WTC11 (cell line): ENCODE data around the gene PSMD12. TPM values are rescaled to one million over a fixed set of nuclear protein-coding genes. Genes with fewer than 3 reads are reported as not detected.

Experiments
- ATAC-seq: fragments of 200-7000 bp; cut with Tn5 transposase; 2 replicates; pipeline ENCODE4 v1.10.0; 2021; ENCODE audit warnings: mild to moderate bottlenecking, moderate library complexity
- CTCF ChIA-PET: fragments of 300-600 bp; sonication (Branson Sonifier 250); formaldehyde crosslinking; loops from one replicate; lab custom pipeline; 2021; ENCODE audit warnings: antibody characterized with exemption; lab: Charles Lee
- POLR2A ChIA-PET: fragments of 350-600 bp; sonication (Branson Sonifier 250); formaldehyde crosslinking; loops from one replicate; lab custom pipeline; 2021; ENCODE audit warnings: antibody characterized with exemption; lab: Charles Lee
- DNase-seq: peaks from one replicate; pipeline ENCODE4 v3.0.0; 2021; ENCODE audit warnings: low spot score
- H3K27ac Mint-ChIP-seq: 2 replicates; pipeline ENCODE4 v1.8.0; 2021; ENCODE audit warnings: mixed read lengths
- H3K27me3 Mint-ChIP-seq: 2 replicates; pipeline ENCODE4 v1.8.0; 2021; ENCODE audit warnings: low read depth, mild to moderate bottlenecking, moderate library complexity, mixed read lengths
- H3K36me3 Mint-ChIP-seq: 2 replicates; pipeline ENCODE4 v1.8.0; 2021; ENCODE audit warnings: mixed read lengths
- H3K4me1 Mint-ChIP-seq: 2 replicates; pipeline ENCODE4 v1.8.0; 2022; ENCODE audit warnings: mixed read lengths
- H3K4me3 Mint-ChIP-seq: 2 replicates; pipeline ENCODE4 v1.8.0; 2021; ENCODE audit warnings: mild to moderate bottlenecking, moderate library complexity, mixed read lengths
- H3K9me3 Mint-ChIP-seq: 2 replicates; pipeline ENCODE4 v1.8.0; 2021; ENCODE audit warnings: mixed read lengths
- CREB1 ChIP-seq: sonication (generic); formaldehyde crosslinking; IDR thresholded peaks from 2 replicates; pipeline ENCODE4 v1.8.0; 2023; ENCODE audit warnings: mild to moderate bottlenecking, missing genetic modification reagents
- CTCF ChIP-seq: fragments of 200-600 bp; IDR thresholded peaks from 2 replicates; pipeline ENCODE4 v1.8.0; 2022; ENCODE audit warnings: antibody characterized with exemption
- KAT7 ChIP-seq: sonication (generic); formaldehyde crosslinking; IDR thresholded peaks from 2 replicates; pipeline ENCODE4 v1.8.1; 2023; ENCODE audit warnings: missing genetic modification reagents, mild to moderate bottlenecking, borderline replicate concordance
- MLX ChIP-seq: sonication (generic); formaldehyde crosslinking; IDR thresholded peaks from 2 replicates; pipeline ENCODE4 v1.8.1; 2023; ENCODE audit warnings: mild to moderate bottlenecking, missing genetic modification reagents, moderate library complexity
- NFATC4 ChIP-seq: fragments of 250-450 bp; sonication (Bioruptor Pico); IDR thresholded peaks from 2 replicates; pipeline ENCODE4 v1.9.0; 2021; ENCODE audit warnings: mild to moderate bottlenecking
- SOX15 ChIP-seq: fragments of 250-450 bp; sonication (Bioruptor Pico); IDR thresholded peaks from 2 replicates; pipeline ENCODE4 v1.9.0; 2021; ENCODE audit warnings: mild to moderate bottlenecking
- TP53 ChIP-seq: sonication (generic); formaldehyde crosslinking; IDR thresholded peaks from 2 replicates; pipeline ENCODE4 v1.8.1; 2023; ENCODE audit warnings: mild to moderate bottlenecking, missing genetic modification reagents
- ZNF232 ChIP-seq: sonication (generic); formaldehyde crosslinking; IDR thresholded peaks from 2 replicates; pipeline ENCODE4 v1.8.0; 2022; ENCODE audit warnings: mild to moderate bottlenecking, missing genetic modification reagents
- ZNF263 ChIP-seq: sonication (generic); formaldehyde crosslinking; IDR thresholded peaks from 2 replicates; pipeline ENCODE4 v1.8.1; 2022; ENCODE audit warnings: low read depth, mild to moderate bottlenecking, moderate library complexity, missing genetic modification reagents
- ZNF396 ChIP-seq: fragments of 250-450 bp; sonication (Bioruptor Pico); IDR thresholded peaks from 2 replicates; pipeline ENCODE4 v1.8.0; 2021; ENCODE audit warnings: mild to moderate bottlenecking, moderate library complexity, borderline replicate concordance
- ZNF416 ChIP-seq: fragments of 250-450 bp; sonication (Bioruptor Pico); IDR thresholded peaks from 2 replicates; pipeline ENCODE4 v1.9.0; 2021; ENCODE audit warnings: mild to moderate bottlenecking, inconsistent platforms
- total RNA-seq: library from RNA; stranded (reverse); gene quantifications from 3 replicates; pipeline ENCODE4 v1.2.3, GENCODE V29; 2021
- TF ChIP-seq, protein P1 (sequence below): sonication (generic); formaldehyde crosslinking; IDR thresholded peaks from 2 replicates; pipeline ENCODE4 v1.8.1; 2023; ENCODE audit warnings: mild to moderate bottlenecking, missing genetic modification reagents, borderline replicate concordance
- TF ChIP-seq, protein P2 (sequence below): sonication (generic); formaldehyde crosslinking; IDR thresholded peaks from 2 replicates; pipeline ENCODE4 v1.8.1; 2022; ENCODE audit warnings: mild to moderate bottlenecking, moderate library complexity, missing genetic modification reagents
- TF ChIP-seq, protein P3 (sequence below): fragments of 250-450 bp; sonication (Bioruptor Pico); IDR thresholded peaks from 2 replicates; pipeline ENCODE4 v1.9.0; 2021; ENCODE audit warnings: mild to moderate bottlenecking, borderline replicate concordance

PSMD12 gene
- total RNA-seq, 1 experiment from 2014 or later = 66.9 TPM

GRCh38 chr17:67312265-67312664 lies 54.1 kb downstream of the PSMD12 start (continued):
- TF ChIP-seq SOX15 (CRISPR knock-in tag) = no peak

GRCh38 chr17:67311575-67311974 lies 54.8 kb downstream of the PSMD12 start:
- Mint-ChIP-seq H3K27ac (peak overlapping the region; percentile 91), H3K36me3 (no peaks in the 10 kb centered on the region)
- CTCF ChIA-PET = interaction anchor here (0.7 kb wide), 1 partner anchor 18 kb away, joined by 3 read pairs; no protein-coding TSS in a partner anchor

More at GRCh38 chr17:67311575-67311974, 54.8 kb downstream of the PSMD12 start:
- TF ChIP-seq ZNF263 (CRISPR knock-in tag) (no peak), CREB1 (no peak), ZNF416 (CRISPR knock-in tag) (no peak), ZNF396 (CRISPR knock-in tag) (no peak), NFATC4 (CRISPR knock-in tag) (no peak), CTCF (no peak), KAT7 (no peak), MLX (CRISPR knock-in tag) (no peak), ZNF232 (CRISPR knock-in tag) (no peak), TP53 (CRISPR knock-in tag) (no peak)
- TF ChIP-seq, protein P1, sequence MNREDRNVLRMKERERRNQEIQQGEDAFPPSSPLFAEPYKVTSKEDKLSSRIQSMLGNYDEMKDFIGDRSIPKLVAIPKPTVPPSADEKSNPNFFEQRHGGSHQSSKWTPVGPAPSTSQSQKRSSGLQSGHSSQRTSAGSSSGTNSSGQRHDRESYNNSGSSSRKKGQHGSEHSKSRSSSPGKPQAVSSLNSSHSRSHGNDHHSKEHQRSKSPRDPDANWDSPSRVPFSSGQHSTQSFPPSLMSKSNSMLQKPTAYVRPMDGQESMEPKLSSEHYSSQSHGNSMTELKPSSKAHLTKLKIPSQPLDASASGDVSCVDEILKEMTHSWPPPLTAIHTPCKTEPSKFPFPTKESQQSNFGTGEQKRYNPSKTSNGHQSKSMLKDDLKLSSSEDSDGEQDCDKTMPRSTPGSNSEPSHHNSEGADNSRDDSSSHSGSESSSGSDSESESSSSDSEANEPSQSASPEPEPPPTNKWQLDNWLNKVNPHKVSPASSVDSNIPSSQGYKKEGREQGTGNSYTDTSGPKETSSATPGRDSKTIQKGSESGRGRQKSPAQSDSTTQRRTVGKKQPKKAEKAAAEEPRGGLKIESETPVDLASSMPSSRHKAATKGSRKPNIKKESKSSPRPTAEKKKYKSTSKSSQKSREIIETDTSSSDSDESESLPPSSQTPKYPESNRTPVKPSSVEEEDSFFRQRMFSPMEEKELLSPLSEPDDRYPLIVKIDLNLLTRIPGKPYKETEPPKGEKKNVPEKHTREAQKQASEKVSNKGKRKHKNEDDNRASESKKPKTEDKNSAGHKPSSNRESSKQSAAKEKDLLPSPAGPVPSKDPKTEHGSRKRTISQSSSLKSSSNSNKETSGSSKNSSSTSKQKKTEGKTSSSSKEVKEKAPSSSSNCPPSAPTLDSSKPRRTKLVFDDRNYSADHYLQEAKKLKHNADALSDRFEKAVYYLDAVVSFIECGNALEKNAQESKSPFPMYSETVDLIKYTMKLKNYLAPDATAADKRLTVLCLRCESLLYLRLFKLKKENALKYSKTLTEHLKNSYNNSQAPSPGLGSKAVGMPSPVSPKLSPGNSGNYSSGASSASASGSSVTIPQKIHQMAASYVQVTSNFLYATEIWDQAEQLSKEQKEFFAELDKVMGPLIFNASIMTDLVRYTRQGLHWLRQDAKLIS (CRISPR knock-in tag) = no peak
- TF ChIP-seq, protein P2, sequence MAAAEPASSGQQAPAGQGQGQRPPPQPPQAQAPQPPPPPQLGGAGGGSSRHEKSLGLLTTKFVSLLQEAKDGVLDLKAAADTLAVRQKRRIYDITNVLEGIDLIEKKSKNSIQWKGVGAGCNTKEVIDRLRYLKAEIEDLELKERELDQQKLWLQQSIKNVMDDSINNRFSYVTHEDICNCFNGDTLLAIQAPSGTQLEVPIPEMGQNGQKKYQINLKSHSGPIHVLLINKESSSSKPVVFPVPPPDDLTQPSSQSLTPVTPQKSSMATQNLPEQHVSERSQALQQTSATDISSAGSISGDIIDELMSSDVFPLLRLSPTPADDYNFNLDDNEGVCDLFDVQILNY (CRISPR knock-in tag) = no peak
- TF ChIP-seq, protein P3, sequence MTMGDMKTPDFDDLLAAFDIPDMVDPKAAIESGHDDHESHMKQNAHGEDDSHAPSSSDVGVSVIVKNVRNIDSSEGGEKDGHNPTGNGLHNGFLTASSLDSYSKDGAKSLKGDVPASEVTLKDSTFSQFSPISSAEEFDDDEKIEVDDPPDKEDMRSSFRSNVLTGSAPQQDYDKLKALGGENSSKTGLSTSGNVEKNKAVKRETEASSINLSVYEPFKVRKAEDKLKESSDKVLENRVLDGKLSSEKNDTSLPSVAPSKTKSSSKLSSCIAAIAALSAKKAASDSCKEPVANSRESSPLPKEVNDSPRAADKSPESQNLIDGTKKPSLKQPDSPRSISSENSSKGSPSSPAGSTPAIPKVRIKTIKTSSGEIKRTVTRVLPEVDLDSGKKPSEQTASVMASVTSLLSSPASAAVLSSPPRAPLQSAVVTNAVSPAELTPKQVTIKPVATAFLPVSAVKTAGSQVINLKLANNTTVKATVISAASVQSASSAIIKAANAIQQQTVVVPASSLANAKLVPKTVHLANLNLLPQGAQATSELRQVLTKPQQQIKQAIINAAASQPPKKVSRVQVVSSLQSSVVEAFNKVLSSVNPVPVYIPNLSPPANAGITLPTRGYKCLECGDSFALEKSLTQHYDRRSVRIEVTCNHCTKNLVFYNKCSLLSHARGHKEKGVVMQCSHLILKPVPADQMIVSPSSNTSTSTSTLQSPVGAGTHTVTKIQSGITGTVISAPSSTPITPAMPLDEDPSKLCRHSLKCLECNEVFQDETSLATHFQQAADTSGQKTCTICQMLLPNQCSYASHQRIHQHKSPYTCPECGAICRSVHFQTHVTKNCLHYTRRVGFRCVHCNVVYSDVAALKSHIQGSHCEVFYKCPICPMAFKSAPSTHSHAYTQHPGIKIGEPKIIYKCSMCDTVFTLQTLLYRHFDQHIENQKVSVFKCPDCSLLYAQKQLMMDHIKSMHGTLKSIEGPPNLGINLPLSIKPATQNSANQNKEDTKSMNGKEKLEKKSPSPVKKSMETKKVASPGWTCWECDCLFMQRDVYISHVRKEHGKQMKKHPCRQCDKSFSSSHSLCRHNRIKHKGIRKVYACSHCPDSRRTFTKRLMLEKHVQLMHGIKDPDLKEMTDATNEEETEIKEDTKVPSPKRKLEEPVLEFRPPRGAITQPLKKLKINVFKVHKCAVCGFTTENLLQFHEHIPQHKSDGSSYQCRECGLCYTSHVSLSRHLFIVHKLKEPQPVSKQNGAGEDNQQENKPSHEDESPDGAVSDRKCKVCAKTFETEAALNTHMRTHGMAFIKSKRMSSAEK = no peak
- Mint-ChIP-seq H3K27me3 (no peaks in the 10 kb centered on the region), H3K4me1 (peaks cover 19% of the 10 kb centered on the region), H3K9me3 (no peaks in the 10 kb centered on the region), H3K4me3 (0 out of 2 replicates have a peak overlapping the region, but pooled peaks have one; percentile 16)
- no peak for DNase-seq
- ATAC-seq = no peak
- POLR2A ChIA-PET = interaction anchor here (0.6 kb wide), 1 partner anchor 200 kb away, joined by 3 read pairs; no protein-coding TSS in a partner anchor
